K562 treated with DMSO at 1 percent for 12 hours (cell line): Measurements from ENCODE around the gene PCSK2. TPM values are rescaled to one million over a fixed set of nuclear protein-coding genes. Genes with fewer than 3 reads are reported as not detected.

Experiments
- total RNA-seq: library from RNA; unstranded; fragments of 300-600 nt; gene quantifications from 2 replicates; pipeline ENCODE4 v1.2.3, GENCODE V29; 2022; ENCODE audit not compliant: insufficient read depth

Gene PCSK2, protein sequence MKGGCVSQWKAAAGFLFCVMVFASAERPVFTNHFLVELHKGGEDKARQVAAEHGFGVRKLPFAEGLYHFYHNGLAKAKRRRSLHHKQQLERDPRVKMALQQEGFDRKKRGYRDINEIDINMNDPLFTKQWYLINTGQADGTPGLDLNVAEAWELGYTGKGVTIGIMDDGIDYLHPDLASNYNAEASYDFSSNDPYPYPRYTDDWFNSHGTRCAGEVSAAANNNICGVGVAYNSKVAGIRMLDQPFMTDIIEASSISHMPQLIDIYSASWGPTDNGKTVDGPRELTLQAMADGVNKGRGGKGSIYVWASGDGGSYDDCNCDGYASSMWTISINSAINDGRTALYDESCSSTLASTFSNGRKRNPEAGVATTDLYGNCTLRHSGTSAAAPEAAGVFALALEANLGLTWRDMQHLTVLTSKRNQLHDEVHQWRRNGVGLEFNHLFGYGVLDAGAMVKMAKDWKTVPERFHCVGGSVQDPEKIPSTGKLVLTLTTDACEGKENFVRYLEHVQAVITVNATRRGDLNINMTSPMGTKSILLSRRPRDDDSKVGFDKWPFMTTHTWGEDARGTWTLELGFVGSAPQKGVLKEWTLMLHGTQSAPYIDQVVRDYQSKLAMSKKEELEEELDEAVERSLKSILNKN
- total RNA-seq: not detected in 2 replicates

DNA sequence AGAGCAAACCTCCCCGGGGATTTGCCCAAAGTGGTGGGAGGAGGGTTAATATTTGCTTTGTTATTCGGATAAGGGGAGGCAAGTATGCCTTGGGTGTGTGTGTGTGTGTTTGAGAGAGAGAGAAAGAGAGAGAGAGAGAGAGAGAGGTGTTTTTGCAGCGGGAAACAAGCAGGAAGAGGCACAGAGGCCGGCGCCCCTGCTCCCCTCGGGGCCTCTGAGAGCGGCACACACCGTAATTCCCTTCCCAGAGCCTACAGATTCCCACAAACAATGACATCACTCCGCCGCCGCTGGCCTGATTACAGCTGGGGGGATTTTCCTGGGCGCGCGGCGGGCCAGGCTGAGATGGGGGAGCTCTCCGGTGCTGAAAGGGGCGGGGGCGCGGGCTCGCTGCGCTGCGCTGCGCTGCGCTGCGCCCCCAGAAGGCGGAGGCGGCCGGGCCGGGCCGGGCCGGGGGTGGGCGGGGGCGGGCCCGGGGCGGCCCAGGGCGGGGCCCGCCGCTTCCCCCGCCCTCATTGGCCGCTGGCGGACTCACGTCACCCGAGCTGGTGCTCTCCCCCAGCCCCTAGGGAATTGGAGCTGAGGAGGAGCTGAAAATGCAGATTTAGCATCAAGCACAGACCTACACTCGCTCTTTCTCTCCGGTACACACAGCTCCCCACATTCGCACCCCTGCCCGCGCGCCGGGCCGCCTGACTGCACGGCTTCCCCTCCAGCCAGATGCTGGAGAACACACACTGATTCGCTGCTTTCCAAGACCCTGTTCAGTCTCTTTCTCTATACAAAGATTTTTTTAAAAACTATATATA is at the start of gene PCSK2:
Gene PCSK2, plus strand, starts transcription at position 631 of the 809 bp plus-strand sequence. CDS start 266 bp downstream, outside the sequence.

DNA sequence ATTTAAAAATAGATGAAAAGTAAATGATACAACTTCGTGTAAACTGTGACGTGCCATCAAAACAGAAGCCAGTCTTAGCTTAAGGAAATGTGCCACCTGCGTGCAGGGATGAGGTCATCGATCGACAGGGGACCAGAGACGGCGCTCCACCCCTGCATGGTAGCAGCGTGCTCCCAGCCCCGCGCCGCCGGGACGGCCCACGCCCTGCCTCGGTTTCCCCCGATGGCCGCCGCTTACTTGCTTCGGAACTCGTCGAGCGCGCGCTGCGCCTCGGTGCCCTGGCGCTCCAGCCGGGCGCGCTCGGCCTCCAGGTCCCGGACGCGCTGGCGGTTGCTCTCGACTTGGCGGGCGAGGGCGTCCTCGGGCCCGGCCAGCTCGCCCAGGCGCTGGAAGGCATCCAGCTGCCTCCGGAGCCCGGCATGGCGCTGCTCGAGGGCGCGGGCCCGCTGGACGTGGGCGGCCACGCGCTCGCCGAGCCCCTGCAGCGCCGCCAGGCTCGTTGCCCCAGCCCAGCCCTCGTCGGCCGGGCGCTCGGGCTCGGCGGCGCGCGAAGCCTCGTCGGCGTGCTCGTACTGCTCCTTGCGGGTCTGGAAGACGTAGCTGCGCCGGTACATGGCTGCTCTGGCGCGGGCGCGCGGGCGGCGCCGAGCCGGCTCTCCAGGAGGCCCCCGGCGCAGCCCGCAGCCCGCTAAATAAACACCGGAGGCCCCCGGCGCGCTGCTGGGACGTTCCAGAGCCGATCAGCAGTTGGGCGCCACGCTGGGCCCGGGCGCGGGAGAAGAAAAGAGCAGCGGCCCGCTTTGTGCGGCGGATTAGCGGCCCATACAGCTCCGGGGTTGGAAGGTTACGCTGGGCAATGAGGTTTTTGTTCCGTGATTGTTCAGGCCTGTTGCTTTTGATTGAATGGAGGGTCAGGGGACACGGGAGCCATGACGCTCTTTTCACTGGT is 304.1 kb downstream of the PCSK2 start, which contains the start of gene BFSP1:
Gene BFSP1, minus strand, starts transcription at position 664 of the 949 bp plus-strand sequence. Its CDS starts 50 bp downstream, at position 614.

